HepG2 (cell line): Measurements from ENCODE around the gene CYP4V2. TPM values are rescaled to one million over a fixed set of nuclear protein-coding genes. Genes with fewer than 3 reads are reported as not detected.
A peak's percentile ranks its signal among the peaks of the same experiment; 100 is the strongest.

Experiments
- DMAP1 ChIP-seq: IDR thresholded peaks from 2 replicates; pipeline ENCODE4 v1.6.1; 2016
- FOXJ3 ChIP-seq: sonication (generic); formaldehyde crosslinking; IDR thresholded peaks from 2 replicates; pipeline ENCODE4 v1.4.0; 2020; ENCODE audit warnings: missing genetic modification reagents, mild to moderate bottlenecking, borderline replicate concordance
- FOXK1 ChIP-seq: sonication (generic); formaldehyde crosslinking; IDR thresholded peaks from 2 replicates; pipeline ENCODE4 v1.4.0; 2020; ENCODE audit warnings: low read depth, missing genetic modification reagents, borderline replicate concordance
- FOXP1 ChIP-seq, 2 experiments: fragments of 450-650 bp in 1 of 2; IDR thresholded peaks; 2 replicates each; pipeline ENCODE4 v1.6.1; 2017 to 2018; ENCODE audit warnings: antibody characterized with exemption in 1 of 2
- GABPB1 ChIP-seq: IDR thresholded peaks from 2 replicates; pipeline ENCODE4 v1.6.1; 2016; ENCODE audit warnings: mild to moderate bottlenecking, missing genetic modification reagents, moderate library complexity, missing compliant biosample characterization
- HNF4A ChIP-seq: sonication (generic); formaldehyde crosslinking; IDR thresholded peaks from 2 replicates; pipeline ENCODE4 v1.4.0; 2020; ENCODE audit warnings: missing genetic modification reagents
- HNRNPUL1 ChIP-seq: fragments of 200-400 bp; formaldehyde crosslinking; IDR thresholded peaks from 2 replicates; pipeline ENCODE4 v1.6.1; 2017; ENCODE audit warnings: low read depth, mild to moderate bottlenecking, low read length, moderate library complexity
- HOXA5 ChIP-seq: sonication (generic); formaldehyde crosslinking; IDR thresholded peaks from 2 replicates; pipeline ENCODE4 v1.4.0; 2020; ENCODE audit warnings: missing genetic modification reagents
- MED1 ChIP-seq: sonication (generic); formaldehyde crosslinking; IDR thresholded peaks from 2 replicates; pipeline ENCODE4 v1.4.0; 2020; ENCODE audit warnings: missing genetic modification reagents
- NCOA5 ChIP-seq: sonication (generic); formaldehyde crosslinking; IDR thresholded peaks from 2 replicates; pipeline ENCODE4 v1.4.0; 2020; ENCODE audit warnings: missing genetic modification reagents
- NFKB2 ChIP-seq: sonication (generic); formaldehyde crosslinking; IDR thresholded peaks from 2 replicates; pipeline ENCODE4 v1.4.0; 2020; ENCODE audit warnings: missing genetic modification reagents, borderline replicate concordance
- NFYC ChIP-seq: IDR thresholded peaks from 2 replicates; pipeline ENCODE4 v1.6.1; 2016; ENCODE audit warnings: missing genetic modification reagents, missing compliant biosample characterization
- PAF1 ChIP-seq: IDR thresholded peaks from 2 replicates; pipeline ENCODE4 v1.6.1; 2016; ENCODE audit warnings: missing genetic modification reagents, missing compliant biosample characterization
- PHF21A ChIP-seq: sonication (generic); formaldehyde crosslinking; IDR thresholded peaks from 2 replicates; pipeline ENCODE4 v1.5.0; 2020; ENCODE audit warnings: mild to moderate bottlenecking, missing genetic modification reagents
- POGK ChIP-seq: sonication (generic); formaldehyde crosslinking; conservative IDR thresholded peaks from 2 replicates; pipeline ENCODE4 v1.8.0; 2022; ENCODE audit warnings: mild to moderate bottlenecking, moderate library complexity, missing genetic modification reagents
- REXO4 ChIP-seq: sonication (generic); formaldehyde crosslinking; IDR thresholded peaks from 2 replicates; pipeline ENCODE4 v1.8.0; 2022; ENCODE audit warnings: missing genetic modification reagents, mild to moderate bottlenecking, borderline replicate concordance
- SAP130 ChIP-seq: IDR thresholded peaks from 2 replicates; pipeline ENCODE4 v1.6.1; 2016; ENCODE audit warnings: low read depth
- TAF1 ChIP-seq: sonication (generic); formaldehyde crosslinking; IDR thresholded peaks from 2 replicates; pipeline ENCODE4 v1.4.0; 2020; ENCODE audit warnings: missing genetic modification reagents
- TCF12 ChIP-seq, 2 experiments: fragments of 450-650 bp in 1 of 2; sonication (generic) in 1 of 2; formaldehyde crosslinking in 1 of 2; IDR thresholded peaks; 2 replicates each; pipeline versions ENCODE4 v1.6.1 to v1.8.0; 2017 to 2022; ENCODE audit warnings: antibody characterized with exemption in 1 of 2, mild to moderate bottlenecking in 1 of 2, missing genetic modification reagents in 1 of 2, moderate library complexity in 1 of 2
- TFDP1 ChIP-seq: IDR thresholded peaks from 2 replicates; pipeline ENCODE4 v1.6.1; 2016; ENCODE audit warnings: missing compliant biosample characterization, missing genetic modification reagents, borderline replicate concordance
- ZNF225 ChIP-seq: sonication (generic); formaldehyde crosslinking; IDR thresholded peaks from 2 replicates; pipeline ENCODE4 v1.4.0; 2020; ENCODE audit warnings: mild to moderate bottlenecking, missing genetic modification reagents
- ZNF550 ChIP-seq: sonication (generic); formaldehyde crosslinking; IDR thresholded peaks from 2 replicates; pipeline ENCODE4 v1.4.0; 2020; ENCODE audit warnings: mild to moderate bottlenecking, missing genetic modification reagents, borderline replicate concordance
- ZNF607 ChIP-seq: sonication (generic); formaldehyde crosslinking; IDR thresholded peaks from 2 replicates; pipeline ENCODE4 v1.5.1; 2020; ENCODE audit warnings: missing genetic modification reagents, mild to moderate bottlenecking, borderline replicate concordance
- ZNF777 ChIP-seq: sonication (generic); formaldehyde crosslinking; IDR thresholded peaks from 2 replicates; pipeline ENCODE4 v1.4.0; 2020; ENCODE audit warnings: missing genetic modification reagents
- ZNF800 ChIP-seq: sonication (generic); formaldehyde crosslinking; IDR thresholded peaks from 2 replicates; pipeline ENCODE4 v1.4.0; 2020; ENCODE audit warnings: missing genetic modification reagents
- ZZZ3 ChIP-seq: sonication (generic); formaldehyde crosslinking; IDR thresholded peaks from 2 replicates; pipeline ENCODE4 v1.4.0; 2020; ENCODE audit warnings: missing genetic modification reagents, mild to moderate bottlenecking, borderline replicate concordance
- polyA plus RNA-seq, 8 experiments: library from polyadenylated mRNA; depleted of rRNA in 3 of 8; stranded (reverse) in 7 of 8; unstranded in 1 of 8; fragments of >200 nt; fragmentation: Illumina TruSeq in 4 of 8; extraction: Trizol in 4 of 8; gene quantifications; 2 replicates each; pipeline versions ENCODE4 v1.2.1 to v1.2.3, GENCODE V29; 2011 to 2016; ENCODE audit warnings: low read depth in 4 of 8, missing spikeins in 1 of 8, mixed read lengths in 1 of 8; ENCODE audit not compliant: insufficient read depth in 1 of 8
- total RNA-seq, 5 experiments: library from RNA; depleted of rRNA; stranded (reverse); fragments of >200 nt; fragmentation: Illumina TruSeq; extraction: Trizol; gene quantifications; 2 replicates each; pipeline ENCODE4 v1.2.3, GENCODE V29; 2016; ENCODE audit warnings: low read depth in 1 of 5

The CYP4V2 gene
- total and polyA plus RNA-seq, 2 of the 13 experiments (the other 11 are each of a cell fraction or from before 2014, with no cell fraction given): 4.7 to 7.2 TPM

- TF ChIP-seq ZNF800 (CRISPR knock-in tag): peak; percentile 94
- TF ChIP-seq GABPB1 (CRISPR knock-in tag): peak; percentile 95
- TF ChIP-seq HNRNPUL1: peak; percentile 47; the same call in 1 of the 2 replicates
- peak; percentile 78; the same call in 1 of the 2 replicates for TF ChIP-seq HOXA5 (CRISPR knock-in tag)
- TF ChIP-seq PHF21A (CRISPR knock-in tag): peak; percentile 80
- TF ChIP-seq ZNF225 (CRISPR knock-in tag): 0 out of 2 replicates have a peak, but pooled peaks have one; percentile 38
- peak; percentile 29; the same call in 1 of the 2 replicates for TF ChIP-seq FOXJ3 (CRISPR knock-in tag)
- no peak for TF ChIP-seq NFYC (CRISPR knock-in tag)
- peak; percentile 40; the same call in 1 of the 2 replicates for TF ChIP-seq HNF4A (CRISPR knock-in tag)
- TF ChIP-seq ZNF777 (CRISPR knock-in tag): peak; percentile 72; the same call in 1 of the 2 replicates
- 0 out of 2 replicates have a peak, but pooled peaks have one; percentile 40 for TF ChIP-seq FOXK1 (CRISPR knock-in tag)
- TF ChIP-seq ZNF607: peak; percentile 29; the same call in 1 of the 2 replicates
- TF ChIP-seq SAP130 (CRISPR knock-in tag): peak; percentile 76
- TF ChIP-seq MED1 (CRISPR knock-in tag): peak; percentile 79
- no peak for TF ChIP-seq PAF1 (CRISPR knock-in tag)
- no peak; the same call in 1 of the 2 replicates for TF ChIP-seq ZZZ3 (CRISPR knock-in tag)
- no peak for TF ChIP-seq ZNF550
- TF ChIP-seq REXO4 (CRISPR knock-in tag): no peak
- TF ChIP-seq POGK (CRISPR knock-in tag): peak; percentile 66; the same call in 1 of the 2 replicates
- peak; percentile 58 for TF ChIP-seq DMAP1 (CRISPR knock-in tag)
- TF ChIP-seq TAF1 (CRISPR knock-in tag): peak; percentile 72
- no peak for TF ChIP-seq TCF12 (IDR thresholded peaks at IDR 0.05)
- TF ChIP-seq TCF12 (CRISPR knock-in tag; IDR thresholded peaks at IDR 0.05): peak; percentile 91
- no peak; the same call in 1 of the 2 replicates for TF ChIP-seq TFDP1 (CRISPR knock-in tag)
- no peak; the same call in 1 of the 2 replicates for TF ChIP-seq NFKB2 (CRISPR knock-in tag)
- no peak for TF ChIP-seq FOXP1 (IDR thresholded peaks at IDR 0.05)
- TF ChIP-seq FOXP1 (CRISPR knock-in tag; IDR thresholded peaks at IDR 0.05): 0 out of 2 replicates have a peak, but pooled peaks have one; percentile 12
- no peak for TF ChIP-seq NCOA5
These were observed at the start of gene CYP4V2 (continued) for GRCh38 chr4:186191200-186192065.
